ENCODE results near the gene CALHM5. TPM values are rescaled to one million over a fixed set of nuclear protein-coding genes. Genes with fewer than 3 reads are reported as not detected.

Gene CALHM5
- total RNA-seq, 4 donors from 2014 or later, result 0.56 to 1.5 (median 0.82) TPM

GRCh38 chr6:116530436-116530835, 19.0 kb downstream of the CALHM5 start:
- in situ Hi-C loops (cut with MboI; ENCODE audit: low sequenced_read_pairs in 4 of 4) (loop anchor here (5.0 to 25.0 kb wide), 3 partner anchors 243 to 263 kb away; partner anchors contain the start of gene TSPYL1 (in 3 of the 4)), intact Hi-C loops (cut with DNase I; ENCODE audit: low total_unique reads) (loop anchor here (5.0 to 10.0 kb wide), 2 partner anchors 114 to 158 kb away; partner anchors contain the start of gene DSE)
- H3K36me3 ChIP-seq, result no peaks in the 10 kb centered on the region
- H3K4me3 ChIP-seq, result no peak overlapping the region
- no peaks in the 10 kb centered on the region for H3K4me1 ChIP-seq
- DNase-seq (no peak), ATAC-seq (no peak)
- no peaks in the 10 kb centered on the region for H3K27me3 ChIP-seq
- no peak for TF ChIP-seq POLR2A (IDR thresholded peaks at IDR 0.05)
- no peak overlapping the region for H3K27ac ChIP-seq
- no peaks in the 10 kb centered on the region for H3K9me3 ChIP-seq

DNA sequence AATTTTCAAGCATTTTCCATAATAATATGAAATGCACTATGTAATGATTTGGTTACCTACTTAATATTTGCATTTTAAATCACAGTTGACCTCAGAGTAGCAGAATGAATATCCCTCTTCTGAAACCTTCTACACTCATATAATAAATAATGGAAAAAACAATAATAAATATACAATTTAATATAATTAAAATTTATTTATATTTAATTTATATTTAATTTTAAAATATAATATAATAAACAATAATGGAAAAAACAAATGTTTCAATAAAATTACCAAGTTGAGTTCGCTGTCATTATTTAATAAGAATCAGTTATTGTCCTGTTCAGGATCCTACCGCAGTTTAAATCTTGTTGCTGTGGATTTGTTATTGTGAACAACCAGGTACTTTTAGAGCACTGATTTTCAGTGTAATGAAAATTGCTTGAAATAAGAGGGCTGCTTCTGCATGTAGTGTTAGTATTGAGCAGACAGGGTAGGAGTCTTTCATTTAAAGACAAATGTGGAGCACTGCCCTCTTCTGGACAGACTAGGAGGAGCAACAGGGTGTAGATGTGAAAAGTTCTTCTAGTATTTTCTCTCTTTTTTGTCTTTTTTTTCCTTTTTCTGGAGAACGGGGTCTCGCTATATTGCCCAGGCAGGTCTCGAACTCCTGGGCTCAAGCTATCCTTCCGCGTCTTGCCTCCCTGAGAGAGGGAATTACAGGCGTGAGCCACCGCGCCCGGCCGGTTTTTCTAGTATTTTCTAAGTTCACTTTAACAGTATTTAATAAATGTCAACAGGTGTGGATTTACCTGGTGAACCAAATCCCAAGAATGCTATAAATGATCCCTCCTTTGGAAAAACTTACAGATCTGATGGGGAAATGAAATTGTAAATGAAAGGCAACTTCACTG, 20.5 kb downstream of the CALHM5 start:
- in situ Hi-C loops (cut with MboI; ENCODE audit: low sequenced_read_pairs in 4 of 4) (loop anchor here (5.0 to 25.0 kb wide), 3 partner anchors 245 to 265 kb away; partner anchors contain the start of gene TSPYL1 (in 3 of the 4)), intact Hi-C loops (cut with DNase I; ENCODE audit: low total_unique reads) (loop anchor here (1.0 to 10.0 kb wide), 3 partner anchors 113 to 245 kb away; partner anchors contain the start of gene DSE)
- no peak overlapping the region for H3K4me3 ChIP-seq
- no peaks in the 10 kb centered on the region for H3K36me3 ChIP-seq
- no peaks in the 10 kb centered on the region for H3K27me3 ChIP-seq
- ATAC-seq (peak; percentile 82 to 89), DNase-seq (peak; percentile 4 to 25)
- H3K9me3 ChIP-seq, result no peaks in the 10 kb centered on the region
- TF ChIP-seq, protein P1, sequence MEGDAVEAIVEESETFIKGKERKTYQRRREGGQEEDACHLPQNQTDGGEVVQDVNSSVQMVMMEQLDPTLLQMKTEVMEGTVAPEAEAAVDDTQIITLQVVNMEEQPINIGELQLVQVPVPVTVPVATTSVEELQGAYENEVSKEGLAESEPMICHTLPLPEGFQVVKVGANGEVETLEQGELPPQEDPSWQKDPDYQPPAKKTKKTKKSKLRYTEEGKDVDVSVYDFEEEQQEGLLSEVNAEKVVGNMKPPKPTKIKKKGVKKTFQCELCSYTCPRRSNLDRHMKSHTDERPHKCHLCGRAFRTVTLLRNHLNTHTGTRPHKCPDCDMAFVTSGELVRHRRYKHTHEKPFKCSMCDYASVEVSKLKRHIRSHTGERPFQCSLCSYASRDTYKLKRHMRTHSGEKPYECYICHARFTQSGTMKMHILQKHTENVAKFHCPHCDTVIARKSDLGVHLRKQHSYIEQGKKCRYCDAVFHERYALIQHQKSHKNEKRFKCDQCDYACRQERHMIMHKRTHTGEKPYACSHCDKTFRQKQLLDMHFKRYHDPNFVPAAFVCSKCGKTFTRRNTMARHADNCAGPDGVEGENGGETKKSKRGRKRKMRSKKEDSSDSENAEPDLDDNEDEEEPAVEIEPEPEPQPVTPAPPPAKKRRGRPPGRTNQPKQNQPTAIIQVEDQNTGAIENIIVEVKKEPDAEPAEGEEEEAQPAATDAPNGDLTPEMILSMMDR (IDR thresholded peaks at IDR 0.05 in 4 of 5, conservative IDR thresholded peaks at IDR 0.05 in 1 of 5), result peak; percentile 70 to 86 (median 73)
- no peak for TF ChIP-seq POLR2A (IDR thresholded peaks at IDR 0.05)
- H3K4me1 ChIP-seq, result peaks cover 0 to 8% of the 10 kb centered on the region in 2 donors
- no peak overlapping the region for H3K27ac ChIP-seq

DNA sequence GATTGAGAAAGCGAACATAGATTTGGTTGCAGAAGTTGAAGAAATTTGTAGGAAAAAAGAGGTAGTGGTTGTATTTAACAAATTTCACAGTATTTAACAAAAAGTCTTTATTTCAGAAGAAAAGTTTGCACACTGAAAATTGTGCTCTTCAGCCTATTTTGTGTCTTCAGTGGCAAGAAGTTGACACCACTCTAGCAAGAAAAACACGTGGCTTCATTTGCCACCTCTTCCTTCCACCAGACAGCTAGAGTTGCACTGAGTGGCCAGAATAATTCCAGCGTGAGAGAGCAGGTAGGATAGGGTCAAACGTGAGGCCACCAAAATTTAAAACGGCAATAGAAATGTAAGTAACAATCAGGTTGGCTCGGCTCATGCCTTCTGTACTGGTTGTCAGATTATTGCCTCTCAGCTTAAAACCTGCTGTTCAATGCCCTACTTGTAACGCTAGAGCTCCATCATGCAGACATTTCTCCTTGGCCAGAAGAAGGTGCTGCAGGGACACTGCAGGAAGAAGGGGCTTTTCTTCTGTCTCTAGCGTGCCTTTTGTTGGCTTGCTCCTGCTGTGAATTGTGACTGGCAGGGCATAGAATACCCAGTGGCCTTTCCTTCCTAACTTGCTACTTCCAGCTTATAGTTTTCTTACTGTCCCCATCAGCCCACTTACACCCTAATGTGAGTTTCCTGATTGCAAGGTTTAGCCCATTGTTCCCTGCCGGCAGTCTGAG, 22.0 kb downstream of the CALHM5 start:
- no peaks in the 10 kb centered on the region for H3K36me3 ChIP-seq
- DNase-seq, result no peak
- ATAC-seq, result no peak
- H3K27me3 ChIP-seq, result no peaks in the 10 kb centered on the region
- intact Hi-C loops (cut with DNase I; ENCODE audit: low total_unique reads) (loop anchor here (5.0 to 10.0 kb wide), 2 partner anchors 111 to 161 kb away; partner anchors contain the start of gene DSE), in situ Hi-C loops (cut with MboI; ENCODE audit: low sequenced_read_pairs in 4 of 4) (loop anchor here (5.0 to 25.0 kb wide), 3 partner anchors 246 to 266 kb away; partner anchors contain the start of gene TSPYL1 (in 3 of the 4))
- TF ChIP-seq POLR2A (IDR thresholded peaks at IDR 0.05), result no peak
- TF ChIP-seq, protein P1 (IDR thresholded peaks at IDR 0.05 in 4 of 5, conservative IDR thresholded peaks at IDR 0.05 in 1 of 5), result no peak
- H3K9me3 ChIP-seq, result no peaks in the 10 kb centered on the region
- H3K4me3 ChIP-seq, result no peak overlapping the region
- no peak overlapping the region for H3K27ac ChIP-seq
- peaks cover 0 to 10% of the 10 kb centered on the region in 2 donors for H3K4me1 ChIP-seq

DNA sequence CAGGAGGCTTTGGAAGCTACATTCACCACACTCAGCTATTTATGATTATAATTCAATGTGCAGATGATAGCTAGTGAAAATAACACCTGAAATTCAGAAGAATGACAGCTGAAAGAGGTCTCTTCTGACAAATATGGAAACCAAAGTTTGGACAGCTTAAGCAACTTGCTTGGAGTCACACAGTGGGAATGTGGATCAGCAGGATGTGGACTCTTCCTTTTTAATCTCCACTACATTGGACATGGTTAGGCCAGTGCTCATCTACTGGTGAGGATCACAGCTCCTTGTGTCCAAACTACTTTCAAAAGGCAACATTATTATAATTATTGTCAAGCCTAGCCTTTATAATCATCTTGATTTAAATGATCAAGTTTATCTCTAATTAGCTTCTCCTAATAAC, 23.7 kb downstream of the CALHM5 start:
- no peaks in the 10 kb centered on the region for H3K36me3 ChIP-seq
- H3K27me3 ChIP-seq, result no peaks in the 10 kb centered on the region
- intact Hi-C loops (cut with DNase I; ENCODE audit: low total_unique reads), result loop anchor here (10.0 kb wide), 1 partner anchor 110 kb away; no protein-coding TSS in a partner anchor
- H3K9me3 ChIP-seq, result no peaks in the 10 kb centered on the region
- no peak overlapping the region for H3K27ac ChIP-seq
- H3K4me3 ChIP-seq, result no peak overlapping the region
- peaks cover 0 to 10% of the 10 kb centered on the region in 2 donors for H3K4me1 ChIP-seq
- in situ Hi-C loops (cut with MboI; ENCODE audit: low sequenced_read_pairs in 4 of 4), result loop anchor here in 3 of 4 donors (10.0 to 25.0 kb wide), 2 partner anchors 248 to 260 kb away; partner anchors contain the start of gene TSPYL1 (in 3 of the 3)
- no peak for DNase-seq
- TF ChIP-seq POLR2A (IDR thresholded peaks at IDR 0.05), result no peak
- no peak for ATAC-seq

DNA sequence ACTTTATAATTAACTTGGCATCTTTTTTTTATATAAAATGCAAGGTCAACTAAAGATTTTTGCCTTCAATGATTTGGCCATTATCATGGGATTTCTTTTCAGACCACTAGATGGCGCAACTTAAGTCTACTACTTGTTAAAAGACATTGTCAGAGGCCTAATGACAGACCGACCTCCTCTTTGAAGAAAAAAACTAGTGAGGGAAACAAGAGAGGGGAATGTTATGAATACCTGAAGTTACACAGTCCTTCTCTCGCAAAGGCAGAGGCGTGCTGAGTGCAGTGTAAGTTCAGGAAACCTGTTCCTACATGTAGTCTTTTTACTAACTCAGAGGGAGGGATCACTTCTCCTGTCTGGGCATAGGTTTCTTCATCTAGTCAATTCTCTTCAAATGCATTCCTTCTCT, 24.8 kb downstream of the CALHM5 start:
- DNase-seq (no peak), ATAC-seq (peak; percentile 66 to 81)
- peak overlapping the region in 2 of 4 donors; percentile 41 to 51 for H3K27ac ChIP-seq
- H3K4me1 ChIP-seq, result peaks cover 0 to 10% of the 10 kb centered on the region in 2 donors
- TF ChIP-seq, protein P1 (IDR thresholded peaks at IDR 0.05 in 4 of 5, conservative IDR thresholded peaks at IDR 0.05 in 1 of 5), result peak; percentile 47 to 79 (median 66)
- TF ChIP-seq POLR2A (IDR thresholded peaks at IDR 0.05), result no peak
- H3K9me3 ChIP-seq, result no peaks in the 10 kb centered on the region
- in situ Hi-C loops (cut with MboI; ENCODE audit: low sequenced_read_pairs in 4 of 4) (loop anchor here in 3 of 4 donors (10.0 to 25.0 kb wide), 2 partner anchors 249 to 261 kb away; partner anchors contain the start of gene TSPYL1 (in 3 of the 3)), intact Hi-C loops (cut with DNase I; ENCODE audit: low total_unique reads) (loop anchor here (1.0 to 10.0 kb wide), 2 partner anchors 25 to 109 kb away; no protein-coding TSS in a partner anchor)
- no peak overlapping the region for H3K4me3 ChIP-seq
- no peaks in the 10 kb centered on the region for H3K27me3 ChIP-seq
- no peaks in the 10 kb centered on the region for H3K36me3 ChIP-seq
